ENCODE measurements around the gene PAFAH2.

- TF ChIP-seq CTCF (IDR thresholded peaks at IDR 0.05; ENCODE audit: low read length) (no peak), EZH2 (optimal IDR thresholded peaks at IDR 0.05; ENCODE audit: low read depth, low read length) (no peak), EZH2phosphoT487 (IDR thresholded peaks at IDR 0.05; ENCODE audit: low read length) (no peak)
Measured at GRCh38 chr1:25924454-25924853, 73.4 kb downstream of the PAFAH2 start.
